Nephron (organoid): ENCODE measurements around the gene KCNJ1.

Experiments
- H3K27ac Mint-ChIP-seq, 3 experiments: 2 replicates each; pipeline ENCODE4 v1.8.0; 2020; ENCODE audit warnings: mixed read lengths in 3 of 3, mild to moderate bottlenecking in 2 of 3, moderate library complexity in 1 of 3
- H3K27me3 Mint-ChIP-seq: 2 replicates; pipeline ENCODE4 v1.8.0; 2021; ENCODE audit warnings: low read depth, mild to moderate bottlenecking, moderate library complexity, mixed read lengths
- H3K36me3 Mint-ChIP-seq: 2 replicates; pipeline ENCODE4 v1.8.0; 2020; ENCODE audit warnings: low read depth, mixed read lengths
- H3K4me1 Mint-ChIP-seq: 2 replicates; pipeline ENCODE4 v1.8.0; 2020; ENCODE audit warnings: mixed read lengths
- H3K4me3 Mint-ChIP-seq, 3 experiments: 2 replicates each; pipeline ENCODE4 v1.8.0; 2020; ENCODE audit warnings: mild to moderate bottlenecking in 3 of 3, mixed read lengths in 3 of 3, moderate library complexity in 2 of 3
- H3K9me3 Mint-ChIP-seq: 2 replicates; pipeline ENCODE4 v1.8.0; 2020; ENCODE audit warnings: mixed read lengths
- TF ChIP-seq, protein P1 (sequence below), 3 experiments: fragments of 200-600 bp; sonication (generic); IDR thresholded peaks; one replicate each; pipeline ENCODE4 v1.5.0; 2021; ENCODE audit warnings: antibody characterized with exemption in 3 of 3; ENCODE audit not compliant: unreplicated experiment in 3 of 3

The KCNJ1 gene

GRCh38 chr11:128845334-128845780, 21.7 kb downstream of the KCNJ1 start:
- Mint-ChIP-seq H3K27ac (no peak overlapping the region), H3K4me1 (no peaks in the 10 kb centered on the region), H3K27me3 (peaks cover 5% of the 10 kb centered on the region), H3K4me3 (no peak overlapping the region), H3K9me3 (no peaks in the 10 kb centered on the region), H3K36me3 (no peaks in the 10 kb centered on the region)
- TF ChIP-seq, protein P1, sequence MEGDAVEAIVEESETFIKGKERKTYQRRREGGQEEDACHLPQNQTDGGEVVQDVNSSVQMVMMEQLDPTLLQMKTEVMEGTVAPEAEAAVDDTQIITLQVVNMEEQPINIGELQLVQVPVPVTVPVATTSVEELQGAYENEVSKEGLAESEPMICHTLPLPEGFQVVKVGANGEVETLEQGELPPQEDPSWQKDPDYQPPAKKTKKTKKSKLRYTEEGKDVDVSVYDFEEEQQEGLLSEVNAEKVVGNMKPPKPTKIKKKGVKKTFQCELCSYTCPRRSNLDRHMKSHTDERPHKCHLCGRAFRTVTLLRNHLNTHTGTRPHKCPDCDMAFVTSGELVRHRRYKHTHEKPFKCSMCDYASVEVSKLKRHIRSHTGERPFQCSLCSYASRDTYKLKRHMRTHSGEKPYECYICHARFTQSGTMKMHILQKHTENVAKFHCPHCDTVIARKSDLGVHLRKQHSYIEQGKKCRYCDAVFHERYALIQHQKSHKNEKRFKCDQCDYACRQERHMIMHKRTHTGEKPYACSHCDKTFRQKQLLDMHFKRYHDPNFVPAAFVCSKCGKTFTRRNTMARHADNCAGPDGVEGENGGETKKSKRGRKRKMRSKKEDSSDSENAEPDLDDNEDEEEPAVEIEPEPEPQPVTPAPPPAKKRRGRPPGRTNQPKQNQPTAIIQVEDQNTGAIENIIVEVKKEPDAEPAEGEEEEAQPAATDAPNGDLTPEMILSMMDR (IDR thresholded peaks at IDR 0.05; ENCODE audit: unreplicated experiment in 3 of 3) = no peak

- Mint-ChIP-seq H3K4me3 (no peak overlapping the region), H3K27ac (no peak overlapping the region), H3K36me3 (no peaks in the 10 kb centered on the region), H3K4me1 (no peaks in the 10 kb centered on the region), H3K9me3 (no peaks in the 10 kb centered on the region), H3K27me3 (peaks cover 5% of the 10 kb centered on the region)
- TF ChIP-seq, protein P1 (IDR thresholded peaks at IDR 0.05; ENCODE audit: unreplicated experiment in 3 of 3) = no peak
Measured at GRCh38 chr11:128843198-128843785, 23.8 kb downstream of the KCNJ1 start.

GRCh38 chr11:128841461-128842072, 25.5 kb downstream of the KCNJ1 start:
- H3K4me1 Mint-ChIP-seq = peaks cover 1% of the 10 kb centered on the region
- TF ChIP-seq, protein P1 (IDR thresholded peaks at IDR 0.05; ENCODE audit: unreplicated experiment in 3 of 3) = no peak
- H3K27me3 Mint-ChIP-seq = peaks cover 9% of the 10 kb centered on the region
- H3K27ac Mint-ChIP-seq = no peak overlapping the region
- no peak overlapping the region for H3K4me3 Mint-ChIP-seq
- H3K9me3 Mint-ChIP-seq = no peaks in the 10 kb centered on the region
- no peaks in the 10 kb centered on the region for H3K36me3 Mint-ChIP-seq

DNA sequence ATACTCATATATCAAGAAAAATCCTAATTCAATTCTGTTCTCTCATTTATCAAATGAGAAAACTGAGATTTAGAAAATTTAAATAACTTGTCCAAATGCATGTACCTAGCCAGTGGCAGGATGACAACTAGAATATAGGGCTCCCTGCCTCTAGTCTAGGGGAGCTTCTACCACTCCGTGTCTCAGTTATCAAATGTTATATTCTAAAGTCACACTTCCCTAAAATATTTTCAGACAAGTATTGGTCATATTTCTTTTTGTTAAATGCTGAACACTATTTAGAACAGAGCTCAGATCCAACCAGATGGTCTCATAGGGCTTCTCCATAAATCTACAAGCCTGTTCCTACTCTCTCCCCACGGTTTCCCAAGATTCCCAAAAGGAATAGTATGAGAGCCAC, 26.3 kb downstream of the KCNJ1 start:
- Mint-ChIP-seq H3K36me3 (no peaks in the 10 kb centered on the region), H3K4me3 (no peak overlapping the region)

DNA sequence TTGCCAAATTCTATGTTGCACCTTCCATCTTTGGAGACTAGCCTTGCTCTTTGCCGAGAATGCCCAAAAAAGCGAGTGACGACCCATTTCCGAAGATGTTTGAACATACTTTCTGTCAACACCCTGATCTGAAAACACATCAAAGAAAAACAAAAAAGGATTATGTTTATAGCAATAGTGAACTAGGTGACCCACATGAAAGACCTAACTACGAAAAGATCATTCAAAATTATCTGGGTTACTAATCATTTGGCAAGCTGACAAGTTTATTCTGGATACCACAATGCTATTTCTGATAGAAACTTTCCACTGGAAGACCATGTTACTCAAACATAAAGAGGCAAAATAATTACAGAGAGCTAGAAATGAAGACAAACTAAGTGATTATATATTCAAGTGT, 27.0 kb downstream of the KCNJ1 start:
- TF ChIP-seq, protein P1 (IDR thresholded peaks at IDR 0.05; ENCODE audit: unreplicated experiment in 3 of 3) = no peak
- Mint-ChIP-seq H3K36me3 (no peaks in the 10 kb centered on the region), H3K9me3 (no peaks in the 10 kb centered on the region), H3K27ac (no peak overlapping the region), H3K4me3 (no peak overlapping the region), H3K4me1 (peaks cover 15% of the 10 kb centered on the region), H3K27me3 (peaks cover 10% of the 10 kb centered on the region)

More for the DNA sequence above, 26.3 kb downstream of the KCNJ1 start:
- H3K4me1 Mint-ChIP-seq = peaks cover 9% of the 10 kb centered on the region
- TF ChIP-seq, protein P1 (IDR thresholded peaks at IDR 0.05; ENCODE audit: unreplicated experiment in 3 of 3) = no peak
- H3K9me3 Mint-ChIP-seq = no peaks in the 10 kb centered on the region
- H3K27me3 Mint-ChIP-seq = peaks cover 10% of the 10 kb centered on the region
- no peak overlapping the region for H3K27ac Mint-ChIP-seq

DNA sequence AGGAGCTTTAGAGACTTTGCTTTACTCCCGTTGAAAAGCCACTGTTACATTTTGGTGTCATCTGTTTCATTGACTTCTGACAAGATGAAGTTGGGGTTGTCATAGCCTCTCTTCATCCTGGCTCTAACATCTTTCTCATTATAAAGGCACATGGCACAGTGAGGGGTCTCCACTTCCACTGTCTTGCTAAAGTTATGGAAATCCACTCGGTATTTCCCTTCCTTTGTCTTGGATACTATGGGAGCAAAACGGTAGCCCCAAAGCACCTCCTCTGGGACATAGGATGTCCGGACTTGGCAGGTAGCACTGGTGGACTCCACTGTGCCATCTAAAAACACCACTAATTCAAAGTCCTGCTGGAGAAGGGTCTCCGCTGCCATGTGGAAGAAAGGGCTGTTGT, 28.0 kb downstream of the KCNJ1 start:
- Mint-ChIP-seq H3K4me1 (peaks cover 15% of the 10 kb centered on the region), H3K36me3 (no peaks in the 10 kb centered on the region), H3K27me3 (peaks cover 16% of the 10 kb centered on the region), H3K4me3 (no peak overlapping the region), H3K9me3 (no peaks in the 10 kb centered on the region), H3K27ac (no peak overlapping the region)
- TF ChIP-seq, protein P1 (IDR thresholded peaks at IDR 0.05; ENCODE audit: unreplicated experiment in 3 of 3) = no peak
